SK-N-SH (cell line): ENCODE measurements around the gene PI4K2A. TPM values are rescaled to one million over a fixed set of nuclear protein-coding genes. Genes with fewer than 3 reads are reported as not detected.
A peak's percentile ranks its signal among the peaks of the same experiment; 100 is the strongest.

Experiments used
- CTCF ChIA-PET: fragments of 300-600, 350-600 bp; formaldehyde crosslinking; extraction: SDS; loops from one replicate; lab custom pipeline; 2021; lab: Yijun Ruan, JAX
- POLR2A ChIA-PET: fragments of 350-600 bp; sonication (Branson Sonifier 250); formaldehyde crosslinking; extraction: SDS; loops from one replicate; lab custom pipeline; 2020; ENCODE audit warnings: antibody characterized with exemption, inconsistent platforms; lab: Yijun Ruan, JAX
- DNase-seq: peaks from one replicate; pipeline ENCODE4 v3.0.0; 2012
- H2AFZ ChIP-seq: fragments of 200-600 bp; sonication (generic); 2 replicates; pipeline ENCODE4 v1.8.1; 2016; ENCODE audit warnings: antibody characterized with exemption, mild to moderate bottlenecking, low read depth
- H3F3A ChIP-seq: fragments of 200-600 bp; sonication (generic); replicated peaks from 2 replicates; pipeline ENCODE3; 2016; ENCODE audit warnings: antibody characterized with exemption, mild to moderate bottlenecking; ENCODE audit not compliant: insufficient read depth
- H3K27ac ChIP-seq, 2 experiments: fragments of 200-500 bp in 1 of 2; fragments of 200-600 bp in 1 of 2; sonication (Bioruptor generic) in 1 of 2; sonication (generic), shearing (Covaris generic) in 1 of 2; 2 replicates each; pipeline versions ENCODE4 v1.5.1 to v1.6.1; 2014 to 2016; ENCODE audit warnings: low read depth in 2 of 2, inconsistent platforms in 1 of 2, low read length in 1 of 2, mild to moderate bottlenecking in 1 of 2, mixed read lengths in 1 of 2
- H3K27me3 ChIP-seq: fragments of 200-600 bp; sonication (generic), shearing (Covaris generic); 2 replicates; pipeline ENCODE4 v1.6.1; 2016; ENCODE audit warnings: mixed run types; ENCODE audit not compliant: insufficient read depth
- H3K36me3 ChIP-seq, 2 experiments: fragments of 200-500 bp in 1 of 2; fragments of 200-600 bp in 1 of 2; sonication (Bioruptor generic) in 1 of 2; sonication (generic) in 1 of 2; replicated peaks in 1 of 2; 2 replicates each; pipeline versions ENCODE3 to v1.5.1; 2014 to 2016; ENCODE audit warnings: low read length in 1 of 2, mild to moderate bottlenecking in 1 of 2; ENCODE audit not compliant: insufficient read depth in 2 of 2, control insufficient read depth in 1 of 2
- H3K4me1 ChIP-seq, 2 experiments: fragments of 200-500 bp in 1 of 2; fragments of 200-600 bp in 1 of 2; sonication (Bioruptor generic) in 1 of 2; sonication (generic), shearing (Covaris generic) in 1 of 2; 2 replicates each; pipeline versions ENCODE4 v1.5.1 to v1.6.1; 2014 to 2016; ENCODE audit warnings: low read depth in 1 of 2, low read length in 1 of 2, mixed run types in 1 of 2; ENCODE audit not compliant: insufficient read depth in 2 of 2, control insufficient read depth in 1 of 2
- H3K4me2 ChIP-seq: fragments of 200-600 bp; sonication (generic), shearing (Covaris generic); 2 replicates; pipeline ENCODE4 v1.6.1; 2017; ENCODE audit warnings: mixed run types
- H3K4me3 ChIP-seq, 2 experiments: fragments of 200-500 bp in 1 of 2; fragments of 200-600 bp in 1 of 2; sonication (Bioruptor generic) in 1 of 2; sonication (generic), shearing (Covaris generic) in 1 of 2; 2 replicates each; pipeline versions ENCODE4 v1.5.1 to v1.8.1; 2014 to 2016; ENCODE audit warnings: low read depth in 2 of 2, inconsistent platforms in 1 of 2, low read length in 1 of 2, mild to moderate bottlenecking in 1 of 2, mixed read lengths in 1 of 2, moderate library complexity in 1 of 2
- H3K79me2 ChIP-seq: fragments of 200-600 bp; sonication (generic); 2 replicates; pipeline ENCODE4 v1.8.1; 2017; ENCODE audit warnings: mild to moderate bottlenecking; ENCODE audit not compliant: insufficient read depth
- H3K9ac ChIP-seq: fragments of 200-600 bp; sonication (generic); 2 replicates; pipeline ENCODE4 v1.6.1; 2017; ENCODE audit warnings: mixed run types
- H3K9me2 ChIP-seq: fragments of 200-600 bp; sonication (generic); 2 replicates; pipeline ENCODE4 v1.6.1; 2017; ENCODE audit warnings: mixed run types
- H3K9me3 ChIP-seq: fragments of 200-600 bp; sonication (generic); 2 replicates; pipeline ENCODE4 v1.6.1; 2017; ENCODE audit warnings: mixed run types, mild to moderate bottlenecking, moderate library complexity
- H4K20me1 ChIP-seq: fragments of 200-600 bp; sonication (generic); 2 replicates; pipeline ENCODE4 v1.6.1; 2017; ENCODE audit warnings: mild to moderate bottlenecking, mixed run types; ENCODE audit not compliant: insufficient read depth
- CHD2 ChIP-seq: fragments of 150-350 bp; IDR thresholded peaks from 2 replicates; pipeline ENCODE4 v1.6.1; 2018; ENCODE audit warnings: low read length; ENCODE audit not compliant: partially characterized antibody
- EP300 ChIP-seq, 2 experiments: IDR thresholded peaks; 2 replicates each; pipeline versions ENCODE4 v1.4.0 to v1.6.1; 2012; ENCODE audit warnings: borderline replicate concordance in 1 of 2, low read depth in 1 of 2, low read length in 1 of 2
- EZH2phosphoT487 ChIP-seq: fragments of 200-600 bp; sonication (generic); IDR thresholded peaks from 2 replicates; pipeline ENCODE4 v1.6.1; 2017; ENCODE audit warnings: low read depth, mixed run types, mild to moderate bottlenecking, antibody characterized with exemption, moderate library complexity, borderline replicate concordance
- FOXJ3 ChIP-seq: sonication (generic); formaldehyde crosslinking; IDR thresholded peaks from 2 replicates; pipeline ENCODE4 v1.5.1; 2020; ENCODE audit warnings: mild to moderate bottlenecking, missing genetic modification reagents
- FOXM1 ChIP-seq: IDR thresholded peaks from 2 replicates; pipeline ENCODE4 v1.4.0; 2012; ENCODE audit warnings: low read depth, mild to moderate bottlenecking
- GABPA ChIP-seq: IDR thresholded peaks from 2 replicates; pipeline ENCODE4 v1.4.0; 2012; ENCODE audit warnings: low read depth, mild to moderate bottlenecking
- IRF3 ChIP-seq: fragments of 150-350 bp; IDR thresholded peaks from 2 replicates; pipeline ENCODE4 v1.6.1; 2016; ENCODE audit warnings: mild to moderate bottlenecking, low read depth, low read length
- JUND ChIP-seq: IDR thresholded peaks from 2 replicates; pipeline ENCODE4 v1.4.0; 2012
- MEF2A ChIP-seq: IDR thresholded peaks from 2 replicates; pipeline ENCODE4 v1.4.0; 2012; ENCODE audit warnings: low read depth, borderline replicate concordance
- MXI1 ChIP-seq: IDR thresholded peaks from 2 replicates; pipeline ENCODE4 v1.6.1; 2012; ENCODE audit warnings: mild to moderate bottlenecking, low read depth, low read length, improper control_type of control experiment
- NRF1 ChIP-seq: IDR thresholded peaks from 2 replicates; pipeline ENCODE4 v1.6.1; 2012; ENCODE audit warnings: low read depth, mild to moderate bottlenecking, low read length
- POLR2AphosphoS5 ChIP-seq: IDR thresholded peaks from 2 replicates; pipeline ENCODE4 v1.6.1; 2012; ENCODE audit warnings: low read depth, low read length
- RCOR1 ChIP-seq: fragments of 150-350 bp; IDR thresholded peaks from 2 replicates; pipeline ENCODE4 v1.6.1; 2017; ENCODE audit warnings: antibody characterized with exemption, low read length
- RFX5 ChIP-seq: IDR thresholded peaks from 2 replicates; pipeline ENCODE4 v1.6.1; 2012; ENCODE audit warnings: mild to moderate bottlenecking, improper control_type of control experiment, low read length
- SMC3 ChIP-seq: IDR thresholded peaks from 2 replicates; pipeline ENCODE4 v1.6.1; 2012; ENCODE audit warnings: low read depth, low read length, improper control_type of control experiment
- TAF1 ChIP-seq: IDR thresholded peaks from 2 replicates; pipeline ENCODE4 v1.6.1; 2012; ENCODE audit warnings: low read depth, mild to moderate bottlenecking, low read length, moderate library complexity, borderline replicate concordance
- TCF12 ChIP-seq: IDR thresholded peaks from 2 replicates; pipeline ENCODE4 v1.4.0; 2012
- YY1 ChIP-seq: IDR thresholded peaks from 2 replicates; pipeline ENCODE4 v1.4.0; 2012; ENCODE audit warnings: low read depth, mild to moderate bottlenecking
- WGBS: methylation state at CpG from one replicate; pipeline ENCODE4 v1.1.6; 2017; ENCODE audit warnings: low lambda C conversion rate; 5-methylcytosine and 5-hydroxymethylcytosine counted together
- polyA plus RNA-seq, 3 experiments: library from polyadenylated mRNA; depleted of rRNA; stranded (reverse); fragments of >200 nt; gene quantifications; 2 replicates each; pipeline ENCODE4 v1.2.3, GENCODE V29; 2012

Gene PI4K2A
- polyA plus RNA-seq, 1 of the 3 experiments (the other 2 are of a cell fraction), result 23.8 TPM

DNA sequence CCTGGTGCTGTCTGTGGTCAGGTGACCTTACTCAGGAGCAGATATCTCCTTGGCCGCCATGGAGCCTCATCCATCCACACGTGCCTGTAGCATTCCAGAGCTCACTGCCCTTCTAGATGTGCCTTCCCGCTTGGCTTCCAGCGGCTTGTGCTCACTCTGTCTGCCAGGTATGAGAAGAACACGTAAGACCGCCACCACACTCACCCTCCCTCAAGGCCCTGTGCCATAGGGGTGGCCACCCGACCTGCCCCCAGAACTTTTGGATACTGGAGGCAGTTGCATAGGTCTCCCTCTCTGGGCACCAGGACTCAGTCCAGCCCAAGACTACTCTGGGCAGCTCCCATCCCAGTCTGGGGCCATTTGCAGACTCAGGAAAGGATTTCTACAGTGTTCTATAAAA, 77.2 kb downstream of the PI4K2A start:
- Histone ChIP-seq H3K9ac (no peak overlapping the region), H3K27me3 (no peaks in the 10 kb centered on the region), H3K36me3 (peaks cover 20 to 25% of the 10 kb centered on the region in 2 experiments), H3K4me2 (peak overlapping the region; percentile 17), H3F3A (peaks cover 3% of the 10 kb centered on the region), H3K27ac (no peak overlapping the region), H3K9me2 (no peaks in the 10 kb centered on the region), H2AFZ (no peak overlapping the region), H3K9me3 (no peaks in the 10 kb centered on the region), H3K4me3 (no peak overlapping the region), H4K20me1 (peaks cover 22% of the 10 kb centered on the region), H3K79me2 (peaks cover 36% of the 10 kb centered on the region), H3K4me1 (peaks cover 19 to 31% of the 10 kb centered on the region in 2 experiments; a peak in 3 of 4 replicates)
- TF ChIP-seq GABPA (no peak), MXI1 (no peak), MEF2A (no peak), POLR2AphosphoS5 (no peak), FOXJ3 (CRISPR knock-in tag) (no peak), EP300 (IDR thresholded peaks at IDR 0.05; ENCODE audit: borderline replicate concordance in 1 of 2, low read depth in 1 of 2, low read length in 1 of 2) (no peak), SMC3 (no peak), CHD2 (no peak), JUND (no peak)
- 95% methylated on average over 7 of the region's 7 CpGs for WGBS
- ChIA-PET CTCF (interaction anchor here (2.2 to 25.0 kb wide), 4 partner anchors 9 to 41 kb away, joined by 9 to 687 read pairs (median 33); partner anchors contain the start of gene ZFYVE27), POLR2A (no interaction called here)
- no peak for DNase-seq

GRCh38 chr10:97718178-97718577, 77.7 kb downstream of the PI4K2A start:
- Histone ChIP-seq H4K20me1 (peaks cover 22% of the 10 kb centered on the region), H2AFZ (no peak overlapping the region), H3K4me2 (peak overlapping the region; percentile 17), H3K9me2 (no peaks in the 10 kb centered on the region), H3K36me3 (peaks cover 20 to 25% of the 10 kb centered on the region in 2 experiments), H3F3A (peaks cover 3% of the 10 kb centered on the region), H3K4me1 (peaks cover 14 to 27% of the 10 kb centered on the region in 2 experiments; a peak in 3 of 4 replicates), H3K9me3 (no peaks in the 10 kb centered on the region), H3K27ac (no peak overlapping the region), H3K79me2 (peaks cover 36% of the 10 kb centered on the region), H3K9ac (no peak overlapping the region), H3K4me3 (no peak overlapping the region), H3K27me3 (no peaks in the 10 kb centered on the region)
- 92% methylated on average over 6 of the region's 6 CpGs for WGBS
- ChIA-PET CTCF (interaction anchor here (2.2 to 25.0 kb wide), 4 partner anchors 9 to 41 kb away, joined by 9 to 687 read pairs (median 33); partner anchors contain the start of gene ZFYVE27), POLR2A (interaction anchor here (1.1 kb wide), 1 partner anchor 9 kb away, joined by 3 read pairs; no protein-coding TSS in a partner anchor)
- TF ChIP-seq FOXJ3 (CRISPR knock-in tag) (no peak), NRF1 (no peak), EZH2phosphoT487 (no peak), POLR2AphosphoS5 (no peak), MEF2A (no peak), YY1 (no peak), RFX5 (no peak), IRF3 (no peak), FOXM1 (no peak), TCF12 (no peak), TAF1 (no peak), RCOR1 (no peak), GABPA (no peak)
- no peak for DNase-seq
